GM18520 (cell line): Measurements from ENCODE around the gene KCNN1.
"Not testable (repeated sequence)": the region's sequence is repeated elsewhere in the genome, so short reads cannot be mapped to it uniquely, and the experiment has no call there.

ENCODE experiments used
- ATAC-seq: cut with Tn5 transposase; IDR thresholded peaks from one replicate; pipeline ENCODE4 v1.9.1; 2021; ENCODE audit not compliant: unreplicated experiment

Gene KCNN1

DNA sequence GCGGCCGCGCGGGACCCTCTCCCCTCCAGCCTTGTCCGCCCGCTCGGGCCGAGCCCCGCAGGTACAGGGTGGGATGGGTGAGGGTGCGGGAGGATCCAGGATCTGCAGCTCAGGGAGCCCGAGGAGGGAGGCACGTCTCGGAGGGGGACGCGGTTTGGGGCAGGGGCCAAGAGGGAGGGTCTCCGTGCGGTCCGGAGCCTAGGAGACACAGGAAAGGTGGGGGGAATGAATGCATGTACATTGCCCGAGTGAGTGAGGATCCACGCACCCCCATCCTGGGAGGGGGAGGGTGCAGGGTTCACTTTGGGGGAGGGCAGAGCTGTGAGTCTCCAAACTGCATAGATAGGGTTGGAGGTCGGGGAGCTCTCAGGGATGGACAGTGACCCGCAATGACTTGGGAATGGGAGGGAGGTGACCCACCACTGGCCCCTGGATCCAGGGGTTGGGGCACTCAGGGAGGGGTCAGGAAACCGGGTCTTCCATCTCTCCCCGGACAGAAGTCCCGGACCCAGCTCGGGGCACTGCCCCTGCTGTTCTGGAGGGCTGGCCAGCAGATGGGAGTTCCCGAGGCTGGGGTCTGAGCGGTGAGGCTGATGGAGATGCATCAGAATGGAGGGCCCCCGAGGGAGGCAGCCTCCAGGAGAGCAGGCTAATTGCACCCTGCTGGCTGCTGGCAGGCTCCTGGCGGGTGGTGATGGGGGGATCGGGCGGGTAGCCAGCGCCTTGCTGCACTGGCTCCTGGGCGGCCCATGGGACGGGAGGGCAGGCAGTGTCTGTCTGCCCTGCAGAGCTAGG is 547 bp downstream of the KCNN1 start:
- ATAC-seq = no peak

DNA sequence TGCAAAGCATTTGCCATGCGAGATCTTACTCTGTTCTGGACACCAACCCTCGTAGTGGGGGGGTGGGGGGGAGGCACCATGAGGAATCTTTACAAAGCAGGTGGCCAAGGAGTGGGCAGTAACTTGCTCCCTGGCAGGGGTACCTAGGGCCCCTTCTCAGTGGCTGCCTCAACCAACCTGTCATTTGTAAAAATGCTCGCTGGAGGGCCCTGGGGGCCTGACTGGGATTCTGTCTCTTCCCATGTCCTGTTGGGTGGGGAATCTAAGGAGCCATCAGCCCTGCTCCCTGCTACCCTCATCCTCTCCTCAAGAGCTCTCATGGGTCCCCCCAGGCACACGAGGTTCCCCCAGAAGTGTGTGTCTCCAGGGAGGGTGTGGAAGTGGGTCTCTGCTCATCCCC is 1.5 kb downstream of the KCNN1 start:
- no peak for ATAC-seq

GRCh38 chr19:17969096-17969792 is 2.3 kb downstream of the KCNN1 start:
- ATAC-seq = no peak

DNA sequence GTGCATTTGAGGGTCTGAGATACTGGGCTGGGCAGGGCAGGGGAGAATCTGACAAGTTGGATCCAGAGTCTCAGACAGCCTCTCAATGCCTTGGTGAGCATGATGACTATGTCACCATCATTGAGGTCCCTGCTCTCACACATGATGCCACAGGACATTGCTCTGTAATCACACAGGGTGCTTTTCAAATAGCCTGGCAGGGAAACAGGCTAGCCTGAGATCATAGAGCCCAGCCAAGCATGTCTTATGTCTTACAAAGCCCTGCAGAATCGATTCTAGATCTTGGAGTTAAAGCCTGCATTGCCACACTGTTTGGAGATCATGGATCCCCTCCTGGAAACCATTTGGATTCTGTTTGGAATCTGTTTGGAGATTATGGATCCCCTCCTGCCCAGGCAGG is 5.3 kb downstream of the KCNN1 start:
- no peak for ATAC-seq

GRCh38 chr19:17973759-17974158 is 6.9 kb downstream of the KCNN1 start:
- no peak for ATAC-seq

DNA sequence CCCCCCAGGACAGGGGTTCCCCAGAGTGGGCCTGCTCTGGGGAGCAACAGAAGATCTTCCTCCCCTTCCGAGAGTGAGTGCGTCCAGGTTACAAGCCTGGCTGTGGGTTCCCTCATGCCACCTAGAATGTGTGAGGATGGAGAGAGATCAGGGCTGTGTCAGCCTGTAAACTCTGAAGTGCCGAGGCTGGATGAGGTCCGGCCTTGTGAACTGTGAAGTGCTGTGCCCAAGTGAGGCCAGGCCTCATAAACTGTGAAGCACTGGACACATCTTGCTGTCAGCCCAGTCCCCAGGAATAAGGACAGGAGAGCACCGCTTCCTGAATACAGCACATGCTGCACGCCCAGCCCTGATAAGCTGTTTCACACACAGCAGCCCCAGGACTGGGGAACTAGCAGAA is 7.6 kb downstream of the KCNN1 start:
- no peak for ATAC-seq

DNA sequence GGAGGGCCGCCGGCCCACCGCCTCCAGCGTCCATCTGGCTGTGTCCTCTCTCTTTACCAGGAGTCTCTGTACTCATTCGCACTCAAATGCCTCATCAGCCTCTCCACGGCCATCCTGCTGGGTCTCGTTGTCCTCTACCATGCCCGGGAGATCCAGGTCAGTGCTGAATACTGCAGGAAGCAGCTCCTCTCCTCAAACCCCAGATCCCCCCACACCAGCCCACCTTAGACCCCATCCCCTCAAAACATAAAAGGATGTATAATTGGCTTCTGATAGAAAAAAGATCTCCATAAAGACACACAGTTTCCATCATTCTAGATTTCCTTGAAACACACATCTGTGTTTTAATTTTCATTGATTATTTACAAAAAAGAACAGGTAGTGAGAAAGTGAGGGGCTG is 8.1 kb downstream of the KCNN1 start:
- no peak for ATAC-seq

- ATAC-seq = no peak
Observed at GRCh38 chr19:17977021-17977420, 10.1 kb downstream of the KCNN1 start.

- no peak for ATAC-seq
Observed at GRCh38 chr19:17977488-17977887, 10.6 kb downstream of the KCNN1 start.

- no peak for ATAC-seq
Observed at GRCh38 chr19:17981611-17982010, 14.7 kb downstream of the KCNN1 start.

DNA sequence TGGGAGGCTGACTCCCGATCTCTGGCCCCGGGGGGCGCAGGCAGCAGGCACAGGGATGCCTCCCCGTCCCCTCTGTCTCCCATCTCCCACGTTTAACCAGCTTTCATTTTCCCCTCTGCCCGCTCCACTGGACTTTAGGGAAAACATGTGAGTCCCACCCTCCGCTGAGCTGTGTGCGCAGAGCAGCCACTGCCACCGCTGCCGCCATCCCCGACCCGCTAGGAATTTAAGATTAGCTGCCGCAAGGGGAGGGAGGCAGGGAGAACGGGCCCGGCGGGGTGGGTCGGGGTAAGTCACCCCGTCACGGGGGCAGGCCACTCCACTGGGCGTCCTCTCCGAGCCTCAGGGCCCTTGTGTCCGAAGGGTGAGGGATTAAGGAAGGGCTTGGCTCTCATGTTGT is 15.5 kb downstream of the KCNN1 start:
- ATAC-seq = no peak

DNA sequence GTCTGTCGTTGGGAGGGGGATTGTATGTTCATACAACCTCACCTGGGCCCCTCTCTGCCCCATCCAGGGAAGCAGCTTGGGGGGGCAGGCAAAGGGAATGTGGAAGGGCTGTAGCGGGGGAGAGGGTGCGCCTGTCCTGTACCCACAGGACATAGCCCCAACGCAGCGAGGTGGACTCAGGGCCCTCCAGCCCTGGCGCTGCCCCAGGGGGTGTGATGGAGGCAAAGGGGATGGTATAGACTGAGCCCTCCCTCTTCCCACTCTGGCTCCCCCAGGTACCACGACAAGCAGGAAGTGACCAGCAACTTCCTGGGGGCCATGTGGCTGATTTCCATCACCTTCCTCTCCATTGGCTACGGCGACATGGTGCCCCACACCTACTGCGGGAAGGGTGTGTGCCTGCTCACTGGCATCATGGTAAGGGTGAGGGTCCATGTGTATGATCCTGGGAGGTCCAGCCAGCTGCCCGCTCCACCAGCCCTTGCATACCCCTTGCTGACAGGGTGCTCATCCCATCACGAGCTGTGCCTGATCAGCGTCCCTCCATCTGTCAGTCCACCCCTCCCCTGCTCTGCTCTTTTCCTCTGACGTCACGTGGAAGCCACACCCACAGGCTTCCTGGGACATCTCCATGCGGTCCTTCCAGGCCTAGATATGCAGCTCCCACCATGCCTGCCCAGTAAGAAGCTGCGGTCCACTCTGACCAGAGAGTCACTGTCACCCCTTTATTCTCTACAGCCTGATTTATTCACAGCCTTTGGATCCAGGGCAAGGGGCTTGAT is 18.3 kb downstream of the KCNN1 start:
- no peak for ATAC-seq

- ATAC-seq = not testable (repeated sequence)
Observed at GRCh38 chr19:17986569-17986968, 19.7 kb downstream of the KCNN1 start.

DNA sequence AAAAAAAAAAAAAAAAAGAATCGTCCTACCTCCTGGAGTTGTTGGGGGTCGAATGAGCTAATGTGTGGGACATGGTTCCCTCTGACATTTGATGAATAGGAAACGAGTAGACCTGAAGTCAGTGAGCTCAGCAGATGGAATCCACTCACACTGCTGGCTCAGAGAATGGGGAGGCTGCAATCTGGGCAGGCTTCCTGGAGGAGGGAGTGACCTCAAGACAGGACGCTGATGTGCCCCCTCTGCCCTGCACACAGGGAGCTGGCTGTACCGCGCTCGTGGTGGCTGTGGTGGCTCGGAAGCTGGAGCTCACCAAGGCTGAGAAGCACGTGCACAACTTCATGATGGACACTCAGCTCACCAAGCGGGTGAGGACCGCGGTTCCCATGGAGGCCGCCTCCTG is 21.3 kb downstream of the KCNN1 start:
- ATAC-seq = no peak

DNA sequence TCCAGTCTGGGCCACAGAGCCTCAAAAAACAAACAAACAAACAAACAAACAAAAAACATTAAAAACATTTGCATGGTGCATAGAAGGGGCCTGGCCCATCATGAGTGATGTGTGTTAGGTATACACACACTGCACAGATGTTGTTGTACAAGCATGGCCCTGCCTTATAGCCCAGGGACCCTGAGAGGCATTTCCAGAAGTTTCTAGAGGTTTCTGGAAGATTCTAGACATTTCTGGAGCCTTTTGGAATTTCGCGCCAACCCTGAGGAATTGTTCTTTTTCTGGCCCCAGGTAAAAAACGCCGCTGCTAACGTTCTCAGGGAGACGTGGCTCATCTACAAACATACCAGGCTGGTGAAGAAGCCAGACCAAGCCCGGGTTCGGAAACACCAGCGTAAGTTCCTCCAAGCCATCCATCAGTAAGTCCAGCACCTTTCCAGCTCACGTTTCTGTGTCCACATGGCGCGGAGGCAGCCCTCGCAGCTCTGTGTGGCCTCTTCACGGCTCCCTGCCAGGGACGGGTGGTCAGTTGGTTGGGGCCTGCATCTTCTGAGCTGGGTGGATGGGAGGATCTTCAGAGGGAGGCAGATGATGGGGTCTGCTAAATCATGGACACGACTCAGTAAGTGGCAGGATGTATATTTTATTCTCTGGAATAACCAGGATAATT is 22.7 kb downstream of the KCNN1 start:
- no peak for ATAC-seq

DNA sequence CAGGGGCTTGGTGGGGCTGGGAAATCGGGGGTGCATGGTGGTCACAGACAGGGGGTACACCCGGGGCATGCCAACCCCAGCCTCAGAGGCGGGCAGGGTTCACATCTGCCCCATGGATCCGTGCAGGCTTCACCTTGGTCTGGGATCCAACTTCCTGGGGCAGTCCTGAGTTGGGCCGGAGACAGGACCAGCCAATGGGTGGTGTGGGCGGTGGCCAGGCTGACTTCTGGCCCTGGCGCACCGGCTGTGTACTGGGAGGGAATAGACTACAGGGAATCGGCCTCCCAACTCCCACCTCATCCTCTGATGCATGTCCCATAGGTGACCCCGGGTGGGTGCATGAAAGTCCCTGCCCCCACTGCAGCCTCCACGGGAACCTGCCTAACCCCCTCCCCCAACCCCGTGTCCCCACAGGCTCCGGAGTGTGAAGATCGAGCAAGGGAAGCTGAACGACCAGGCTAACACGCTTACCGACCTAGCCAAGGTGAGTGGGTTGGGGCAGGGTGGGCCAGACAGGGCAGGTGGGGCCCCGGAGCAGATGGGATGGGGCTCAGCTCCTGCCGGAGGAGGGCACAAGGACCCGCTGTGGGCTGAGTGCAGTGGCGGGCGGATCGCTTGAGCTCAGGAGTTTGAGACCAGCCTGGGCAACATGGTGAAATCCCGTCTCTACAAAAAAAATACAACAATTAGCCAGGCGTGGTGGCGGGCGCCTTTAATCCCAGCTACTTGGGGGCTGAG is 26.3 kb downstream of the KCNN1 start:
- no peak for ATAC-seq

DNA sequence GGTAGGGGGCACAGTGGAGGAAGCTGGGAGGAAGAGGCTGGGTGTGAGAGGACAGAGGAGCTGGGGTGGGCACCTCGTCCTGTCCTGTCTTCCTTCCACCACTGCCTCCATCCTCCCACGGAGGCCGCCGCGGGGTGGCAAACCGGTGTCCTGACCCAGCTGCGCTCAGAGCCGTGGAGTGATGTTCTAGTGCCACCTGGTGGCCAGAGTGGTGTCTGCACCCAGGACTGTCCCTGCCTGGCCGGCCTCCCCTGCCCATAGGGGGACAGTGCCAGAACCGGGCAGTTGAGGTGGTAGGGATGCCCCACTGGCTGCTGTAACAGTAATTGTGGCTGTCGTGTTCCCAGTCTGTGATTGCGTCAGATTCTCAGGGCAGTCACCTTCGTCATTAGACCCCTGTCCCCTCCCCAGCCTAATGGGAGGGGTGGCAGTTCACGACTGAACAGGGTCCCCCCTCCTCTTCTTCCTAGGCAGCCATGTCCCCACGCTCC is 30.0 kb downstream of the KCNN1 start:
- no peak for ATAC-seq

GRCh38 chr19:17997969-17998826 is 31.3 kb downstream of the KCNN1 start:
- no peak for ATAC-seq

DNA sequence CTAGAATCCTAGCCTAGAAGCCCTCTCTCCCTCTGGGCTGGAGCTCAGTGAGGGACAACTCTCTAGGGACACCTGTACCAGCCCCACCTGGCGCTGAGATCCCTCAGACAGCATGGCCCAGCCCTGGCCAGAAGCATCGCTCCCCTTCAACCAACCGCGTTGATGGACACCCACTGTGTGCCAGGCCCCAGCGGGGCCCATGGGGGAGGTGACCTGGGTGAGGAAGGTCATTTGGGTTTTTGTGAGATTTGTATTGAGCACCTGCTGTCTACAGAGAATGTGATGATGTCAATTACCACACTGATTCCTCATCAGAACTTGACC is 31.9 kb downstream of the KCNN1 start:
- ATAC-seq = no peak
